Stimulated activated CD4-positive, alpha-beta T cell treated with anti-CD3 and anti-CD28 coated beads, Interleukin-4, amount 100 ng/mL, for 24 hours (primary cell): ENCODE results near the gene FES.
"Not testable (repeated sequence)": the region's sequence is repeated elsewhere in the genome, so short reads cannot be mapped to it uniquely, and the experiment has no call there.

Source experiments
- DNase-seq: peaks from one replicate; pipeline ENCODE4 v3.0.0-alpha.2; 2020

FES gene

GRCh38 chr15:90911906-90912769 is 27.8 kb downstream of the FES start:
- DNase-seq, result no peak

GRCh38 chr15:90912770-90913075 is 28.4 kb downstream of the FES start:
- DNase-seq, result no peak

- no peak for DNase-seq
Observed at GRCh38 chr15:90913398-90913944, 29.2 kb downstream of the FES start.

GRCh38 chr15:90914305-90915080 is 30.2 kb downstream of the FES start:
- no peak for DNase-seq

GRCh38 chr15:90915216-90915807 is 31.0 kb downstream of the FES start:
- no peak for DNase-seq

GRCh38 chr15:90915808-90916440 is 31.6 kb downstream of the FES start:
- no peak for DNase-seq

GRCh38 chr15:90916461-90916860 is 32.2 kb downstream of the FES start:
- no peak for DNase-seq

GRCh38 chr15:90917569-90917968 is 33.3 kb downstream of the FES start:
- no peak for DNase-seq

- DNase-seq, result no peak
Observed at GRCh38 chr15:90918034-90918788, 33.9 kb downstream of the FES start.

- DNase-seq, result no peak
Observed at GRCh38 chr15:90918835-90919234, 34.5 kb downstream of the FES start.

GRCh38 chr15:90921887-90922286 is 37.6 kb downstream of the FES start:
- DNase-seq, result no peak

- peak; percentile 39 for DNase-seq
Observed at GRCh38 chr15:90922712-90923322, 38.5 kb downstream of the FES start.

GRCh38 chr15:90924375-90924774 is 40.1 kb downstream of the FES start:
- no peak for DNase-seq

GRCh38 chr15:90926766-90927165 is 42.5 kb downstream of the FES start:
- DNase-seq, result not testable (repeated sequence)

GRCh38 chr15:90928106-90928505 is 43.8 kb downstream of the FES start:
- not testable (repeated sequence) for DNase-seq

- no peak for DNase-seq
Observed at GRCh38 chr15:90929246-90930019, 45.1 kb downstream of the FES start.

GRCh38 chr15:90930861-90931574 is 46.7 kb downstream of the FES start:
- no peak for DNase-seq

- no peak for DNase-seq
Observed at GRCh38 chr15:90931575-90931827, 47.2 kb downstream of the FES start.

GRCh38 chr15:90931828-90932659 is 47.7 kb downstream of the FES start, which contains the start of gene HDDC3:
TSS of gene HDDC3 (minus strand) at chr15:90932549. CDS start at chr15:90932540, 9 bp downstream.
- DNase-seq, result peak; percentile 92

GRCh38 chr15:90932660-90932991 is 48.3 kb downstream of the FES start:
- no peak for DNase-seq
